GM19455 (cell line): ENCODE measurements around the gene PPM1N.

Experiments
- ATAC-seq: cut with Tn5 transposase; IDR thresholded peaks from one replicate; pipeline ENCODE4 v1.9.1; 2021; ENCODE audit not compliant: unreplicated experiment

PPM1N gene

GRCh38 chr19:45528149-45528743 lies 30.0 kb downstream of the PPM1N start:
- ATAC-seq, result no peak

- ATAC-seq, result no peak
Observed at GRCh38 chr19:45528744-45529419, 30.6 kb downstream of the PPM1N start.

GRCh38 chr19:45529420-45529785 lies 31.2 kb downstream of the PPM1N start:
- ATAC-seq, result no peak

- ATAC-seq, result no peak
Observed at GRCh38 chr19:45531349-45531748, 33.1 kb downstream of the PPM1N start.

GRCh38 chr19:45539459-45539858 lies 41.2 kb downstream of the PPM1N start:
- ATAC-seq, result no peak

GRCh38 chr19:45542234-45542668 lies 44.0 kb downstream of the PPM1N start:
- ATAC-seq, result no peak

- no peak for ATAC-seq
Observed at GRCh38 chr19:45547211-45547770, 49.0 kb downstream of the PPM1N start.

- ATAC-seq, result no peak
Observed at GRCh38 chr19:45547965-45548609, 49.8 kb downstream of the PPM1N start.
